Measurements from ENCODE around the gene GAPVD1. TPM values are rescaled to one million over a fixed set of nuclear protein-coding genes. Genes with fewer than 3 reads are reported as not detected.
A peak's percentile ranks its signal among the peaks of the same experiment; 100 is the strongest.

Gene GAPVD1
- total RNA-seq, 2 experiments from 2014 or later = 49.7 to 49.8 TPM

DNA sequence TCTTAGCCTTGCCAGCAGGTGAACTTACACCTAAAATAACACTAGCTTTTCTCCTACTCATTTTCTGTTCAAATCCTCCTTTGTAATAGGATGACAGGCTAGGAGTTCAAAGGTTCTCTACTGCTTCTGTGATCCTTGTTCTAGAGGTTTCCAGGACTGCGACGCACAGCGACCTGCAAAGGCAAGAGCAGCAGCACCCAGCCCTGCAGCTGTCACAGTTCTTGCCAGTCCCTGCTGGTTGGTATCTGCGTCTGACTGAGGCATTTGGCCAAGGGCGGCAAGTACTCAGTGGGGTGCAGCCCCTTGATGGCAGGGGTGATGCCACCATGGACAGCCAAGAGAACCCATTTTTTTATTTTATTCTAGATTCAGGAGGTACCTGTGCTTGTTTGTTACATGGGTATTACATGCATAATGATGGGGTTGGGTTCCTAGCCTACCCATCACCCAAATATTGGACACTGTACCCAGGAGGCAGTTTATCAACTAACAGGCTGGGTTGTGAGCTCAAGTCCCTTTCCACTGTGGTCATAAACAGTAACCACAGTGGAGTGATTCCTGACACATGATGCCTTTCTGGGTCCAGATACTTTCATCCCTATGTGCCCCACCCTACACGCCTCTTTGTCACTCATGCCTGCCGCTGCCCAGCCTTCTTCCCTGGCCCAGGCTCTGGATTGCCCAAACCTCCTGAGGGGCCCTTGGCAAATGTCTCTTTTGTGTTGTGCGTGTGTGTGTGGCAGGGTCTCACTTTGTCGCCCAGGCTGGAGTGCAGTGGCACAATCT is 111.0 kb downstream of the GAPVD1 start:
- TF ChIP-seq, protein P1, sequence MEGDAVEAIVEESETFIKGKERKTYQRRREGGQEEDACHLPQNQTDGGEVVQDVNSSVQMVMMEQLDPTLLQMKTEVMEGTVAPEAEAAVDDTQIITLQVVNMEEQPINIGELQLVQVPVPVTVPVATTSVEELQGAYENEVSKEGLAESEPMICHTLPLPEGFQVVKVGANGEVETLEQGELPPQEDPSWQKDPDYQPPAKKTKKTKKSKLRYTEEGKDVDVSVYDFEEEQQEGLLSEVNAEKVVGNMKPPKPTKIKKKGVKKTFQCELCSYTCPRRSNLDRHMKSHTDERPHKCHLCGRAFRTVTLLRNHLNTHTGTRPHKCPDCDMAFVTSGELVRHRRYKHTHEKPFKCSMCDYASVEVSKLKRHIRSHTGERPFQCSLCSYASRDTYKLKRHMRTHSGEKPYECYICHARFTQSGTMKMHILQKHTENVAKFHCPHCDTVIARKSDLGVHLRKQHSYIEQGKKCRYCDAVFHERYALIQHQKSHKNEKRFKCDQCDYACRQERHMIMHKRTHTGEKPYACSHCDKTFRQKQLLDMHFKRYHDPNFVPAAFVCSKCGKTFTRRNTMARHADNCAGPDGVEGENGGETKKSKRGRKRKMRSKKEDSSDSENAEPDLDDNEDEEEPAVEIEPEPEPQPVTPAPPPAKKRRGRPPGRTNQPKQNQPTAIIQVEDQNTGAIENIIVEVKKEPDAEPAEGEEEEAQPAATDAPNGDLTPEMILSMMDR (IDR thresholded peaks at IDR 0.05) = no peak
- Mint-ChIP-seq H3K27ac (no peak overlapping the region), H3K36me3 (ENCODE audit: low read depth) (no peaks in the 10 kb centered on the region), H3K9me3 (no peaks in the 10 kb centered on the region), H3K4me1 (ENCODE audit: low read depth) (peaks cover 10% of the 10 kb centered on the region), H3K4me3 (no peak overlapping the region), H3K27me3 (peaks cover 3% of the 10 kb centered on the region)
- intact Hi-C loops (cut with micrococcal nuclease) = loop anchor here (10.0 kb wide), 1 partner anchor 128 kb away; the partner anchor contains the start of gene HSPA5
- DNase-seq (no peak), ATAC-seq (no peak)
- ChIA-PET CTCF (interaction anchor here (0.7 to 1.9 kb wide), 5 partner anchors 10 to 709 kb away, joined by 3 to 4 read pairs (median 3); no protein-coding TSS in a partner anchor), POLR2A (no interaction called here)

DNA sequence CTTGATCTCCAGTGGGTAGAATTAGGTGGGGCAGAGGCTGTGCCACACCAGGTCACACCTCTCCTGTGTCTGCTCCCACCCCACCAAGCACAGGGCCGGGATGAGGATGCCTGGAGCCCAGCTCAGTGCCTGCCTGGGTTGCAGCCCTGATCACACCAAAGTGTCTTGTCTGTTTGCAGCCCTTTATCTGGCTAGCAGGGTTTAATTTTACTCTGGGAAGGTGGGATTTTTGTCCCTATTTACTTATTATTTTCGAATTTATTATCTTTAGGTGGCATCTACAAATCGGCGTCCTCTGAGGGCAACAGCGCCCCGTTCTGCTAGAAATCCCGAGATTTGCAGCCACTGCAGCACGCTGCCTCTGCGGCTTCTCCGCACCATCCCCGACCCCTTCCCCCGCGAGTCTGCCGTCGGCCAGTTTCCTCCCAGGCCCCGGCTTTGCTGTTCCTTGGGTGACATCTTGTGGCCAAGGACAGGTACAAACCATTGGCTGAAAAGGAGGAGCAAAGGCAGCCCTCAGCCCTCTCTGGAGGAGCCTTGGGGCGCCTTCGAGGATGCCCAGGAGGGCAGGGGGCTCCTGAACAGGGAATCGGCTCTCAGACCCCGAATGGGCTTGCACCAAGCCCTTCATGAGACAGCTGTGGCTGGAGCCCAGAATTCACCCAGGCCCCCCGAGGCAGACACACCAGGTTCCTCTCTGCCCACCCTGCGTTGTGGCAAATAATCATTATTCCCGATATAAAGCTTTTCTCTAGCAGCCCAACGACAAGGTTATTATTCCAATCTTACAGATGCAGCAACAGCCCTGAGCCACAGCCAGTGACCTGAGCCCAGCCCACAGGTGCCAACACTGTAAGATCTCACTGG is 113.0 kb downstream of the GAPVD1 start:
- no peaks in the 10 kb centered on the region for H3K9me3 Mint-ChIP-seq
- H3K36me3 Mint-ChIP-seq (ENCODE audit: low read depth) = no peaks in the 10 kb centered on the region
- POLR2A ChIA-PET = no interaction called here

DNA sequence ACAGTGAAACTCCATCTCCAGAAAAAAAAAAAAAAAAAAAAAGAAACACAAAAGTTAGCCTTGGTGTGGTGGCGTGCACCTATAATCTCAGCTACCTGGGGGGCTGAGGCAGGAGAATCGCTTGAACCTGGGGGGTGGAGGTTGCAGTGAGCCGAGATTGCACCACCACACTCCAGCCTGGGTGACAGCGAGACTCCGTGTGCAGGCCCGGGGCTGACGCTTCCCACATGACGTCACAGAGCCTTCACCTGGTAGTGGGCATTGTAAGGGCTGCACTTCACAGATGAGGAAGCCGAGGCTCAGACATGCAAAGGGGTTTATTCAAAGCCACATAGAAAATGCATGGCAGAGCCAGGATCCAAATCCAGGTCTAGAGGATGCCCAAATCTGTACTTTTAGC is 114.2 kb downstream of the GAPVD1 start:
- no peak overlapping the region for H3K27ac Mint-ChIP-seq
- ATAC-seq (no peak), DNase-seq (no peak)
- H3K27me3 Mint-ChIP-seq = peaks cover 10% of the 10 kb centered on the region
- TF ChIP-seq, protein P1 (IDR thresholded peaks at IDR 0.05) = no peak
- H3K4me1 Mint-ChIP-seq (ENCODE audit: low read depth) = peaks cover 10% of the 10 kb centered on the region
- no peaks in the 10 kb centered on the region for H3K9me3 Mint-ChIP-seq
- ChIA-PET POLR2A (no interaction called here), CTCF (interaction anchor here (0.9 kb wide), 1 partner anchor 604 kb away, joined by 3 read pairs; no protein-coding TSS in a partner anchor)
- H3K4me3 Mint-ChIP-seq = no peak overlapping the region
- intact Hi-C loops (cut with micrococcal nuclease) = loop anchor here (10.0 kb wide), 1 partner anchor 131 kb away; the partner anchor contains the start of gene HSPA5
- H3K36me3 Mint-ChIP-seq (ENCODE audit: low read depth) = no peaks in the 10 kb centered on the region

More for the DNA sequence above, 113.0 kb downstream of the GAPVD1 start:
- intact Hi-C loops (cut with micrococcal nuclease) = loop anchor here (10.0 kb wide), 1 partner anchor 130 kb away; the partner anchor contains the start of gene HSPA5
- H3K27me3 Mint-ChIP-seq = peaks cover 8% of the 10 kb centered on the region
- ATAC-seq (peak; percentile 97), DNase-seq (peak; percentile 74)
- H3K4me1 Mint-ChIP-seq (ENCODE audit: low read depth) = peaks cover 10% of the 10 kb centered on the region
- no peak overlapping the region for H3K27ac Mint-ChIP-seq
- CTCF ChIA-PET = interaction anchor here (0.7 to 0.9 kb wide), 3 partner anchors 13 to 608 kb away, joined by 3 read pairs; no protein-coding TSS in a partner anchor
- TF ChIP-seq, protein P1 (IDR thresholded peaks at IDR 0.05) = peak; percentile 76
- peak overlapping the region; percentile 47 for H3K4me3 Mint-ChIP-seq

DNA sequence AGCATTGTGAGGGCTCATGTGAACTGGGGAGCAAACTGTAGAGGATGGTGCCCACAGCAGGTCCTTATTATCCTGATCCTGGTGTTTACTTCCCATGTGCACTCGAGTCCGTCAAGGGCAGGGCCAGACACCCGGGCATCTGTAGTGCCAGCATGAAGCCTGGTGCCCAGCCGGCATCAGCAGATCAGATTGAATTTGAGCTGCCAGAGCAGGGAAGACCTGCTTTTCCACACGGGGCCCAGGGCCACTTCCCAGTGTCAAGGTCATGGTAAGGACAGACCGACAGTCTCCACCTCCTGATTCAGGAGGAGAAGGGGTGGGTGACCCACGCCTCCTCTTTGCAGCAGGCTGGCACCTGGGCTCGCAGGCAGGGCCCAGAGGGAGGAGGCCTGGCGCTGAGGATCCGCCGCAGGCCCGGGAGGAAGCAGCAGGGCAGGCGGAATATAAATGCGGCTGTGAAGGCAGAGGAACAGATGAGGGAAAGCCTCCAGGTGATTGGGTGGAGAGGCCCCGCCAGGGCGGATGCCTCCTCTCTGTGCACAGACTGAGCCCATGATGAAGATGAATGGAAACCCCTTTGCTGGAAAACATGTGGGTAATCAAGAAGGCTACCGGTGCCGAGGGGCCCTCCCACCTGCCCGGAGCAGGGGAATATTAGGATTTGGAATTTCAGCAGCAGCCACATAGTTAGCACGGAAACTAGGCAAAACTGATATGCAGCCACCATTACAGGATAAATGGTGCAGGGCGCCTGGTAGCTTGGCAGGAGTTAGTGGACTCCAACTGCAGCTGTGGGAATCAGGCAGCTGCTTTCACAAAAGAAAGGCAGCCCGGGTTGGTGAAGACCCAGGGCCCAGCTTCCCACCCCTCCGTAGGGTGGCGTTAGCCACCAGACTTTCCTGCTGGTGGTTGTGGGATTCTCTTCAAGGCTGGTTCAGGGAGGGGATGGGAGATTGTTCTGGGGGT is 114.9 kb downstream of the GAPVD1 start:
- POLR2A ChIA-PET = no interaction called here
- Mint-ChIP-seq H3K4me1 (ENCODE audit: low read depth) (peaks cover 10% of the 10 kb centered on the region), H3K4me3 (no peak overlapping the region), H3K27me3 (peaks cover 10% of the 10 kb centered on the region), H3K27ac (no peak overlapping the region), H3K9me3 (no peaks in the 10 kb centered on the region), H3K36me3 (ENCODE audit: low read depth) (no peaks in the 10 kb centered on the region)
- intact Hi-C loops (cut with micrococcal nuclease) = loop anchor here (10.0 kb wide), 1 partner anchor 132 kb away; the partner anchor contains the start of gene HSPA5
- DNase-seq (no peak), ATAC-seq (no peak)
- TF ChIP-seq, protein P1 (IDR thresholded peaks at IDR 0.05) = no peak
- CTCF ChIA-PET = no interaction called here

All from activated CD8-positive, alpha-beta T cell treated with anti-CD3 and anti-CD28 coated beads for 36 hours (primary cell).